PC-3 (cell line): Measurements from ENCODE around the gene CYTIP.

Source experiments
- CTCF ChIP-seq: fragments of 300-600 bp; sonication (generic); conservative IDR thresholded peaks from 2 replicates; pipeline ENCODE4 v1.5.1; 2017; ENCODE audit warnings: antibody characterized with exemption, low read depth, mild to moderate bottlenecking, low read length
- EZH2 ChIP-seq: fragments of 300-600 bp; sonication (generic); IDR thresholded peaks from one replicate; pipeline ENCODE4 v1.6.1; 2017; ENCODE audit warnings: antibody characterized with exemption, mild to moderate bottlenecking, low read length; ENCODE audit not compliant: unreplicated experiment
- EZH2phosphoT487 ChIP-seq: fragments of 300-600 bp; sonication (generic); IDR thresholded peaks from 2 replicates; pipeline ENCODE4 v1.6.1; 2018; ENCODE audit warnings: mild to moderate bottlenecking, antibody characterized with exemption, low read length, borderline replicate concordance

- TF ChIP-seq CTCF (no peak), EZH2 (no peak), EZH2phosphoT487 (no peak)
These were observed 29.7 kb upstream of the CYTIP start for GRCh38 chr2:157473581-157473980.
